OCI-LY3 (cell line): ENCODE results near the gene PER3.

Source experiments
- CTCF ChIP-seq: fragments of 200-600, 300-600 bp; sonication (generic); IDR thresholded peaks from 2 replicates; pipeline ENCODE4 v1.5.1; 2014; ENCODE audit warnings: antibody characterized with exemption, low read length, low read depth
- EZH2phosphoT487 ChIP-seq: fragments of 200-600 bp; shearing (Covaris generic); IDR thresholded peaks from 2 replicates; pipeline ENCODE4 v1.6.1; 2018; ENCODE audit warnings: antibody characterized with exemption, mixed run types, low read depth

DNA sequence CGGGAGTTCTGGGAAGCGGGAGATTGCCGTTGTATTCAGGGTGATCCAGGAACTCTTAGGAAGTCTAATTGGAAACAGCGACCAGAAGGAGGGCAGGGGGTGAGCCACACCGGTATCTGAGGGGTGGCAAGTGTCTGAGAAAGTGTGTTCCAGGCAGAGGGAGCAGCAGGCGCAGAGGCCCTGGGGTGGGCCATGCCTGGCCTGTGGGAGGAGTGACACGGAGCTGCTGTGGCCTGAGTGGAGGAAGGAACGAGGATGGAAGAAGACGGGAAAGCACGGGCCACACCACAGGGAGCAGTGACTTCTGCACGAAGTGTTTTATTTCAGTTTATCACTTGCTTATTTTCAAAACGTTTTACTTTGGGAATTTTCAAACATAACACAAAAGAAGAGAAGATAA is 11.3 kb downstream of the PER3 start:
- no peak for TF ChIP-seq CTCF
- no peak for TF ChIP-seq EZH2phosphoT487
